ENCODE results near the gene LMNA.
"Not testable (repeated sequence)": the region's sequence is repeated elsewhere in the genome, so short reads cannot be mapped to it uniquely, and the experiment has no call there.

The LMNA gene

GRCh38 chr1:156114919-156115513 is 505 bp downstream of the LMNA start:
- H3K4me1 ChIP-seq (ENCODE audit: insufficient read depth, low read length): no peaks in the 10 kb centered on the region
- TF ChIP-seq EZH2 (IDR thresholded peaks at IDR 0.05; ENCODE audit: borderline replicate concordance, low read depth, low read length, severe bottlenecking): no peak
- TF ChIP-seq, protein P1, sequence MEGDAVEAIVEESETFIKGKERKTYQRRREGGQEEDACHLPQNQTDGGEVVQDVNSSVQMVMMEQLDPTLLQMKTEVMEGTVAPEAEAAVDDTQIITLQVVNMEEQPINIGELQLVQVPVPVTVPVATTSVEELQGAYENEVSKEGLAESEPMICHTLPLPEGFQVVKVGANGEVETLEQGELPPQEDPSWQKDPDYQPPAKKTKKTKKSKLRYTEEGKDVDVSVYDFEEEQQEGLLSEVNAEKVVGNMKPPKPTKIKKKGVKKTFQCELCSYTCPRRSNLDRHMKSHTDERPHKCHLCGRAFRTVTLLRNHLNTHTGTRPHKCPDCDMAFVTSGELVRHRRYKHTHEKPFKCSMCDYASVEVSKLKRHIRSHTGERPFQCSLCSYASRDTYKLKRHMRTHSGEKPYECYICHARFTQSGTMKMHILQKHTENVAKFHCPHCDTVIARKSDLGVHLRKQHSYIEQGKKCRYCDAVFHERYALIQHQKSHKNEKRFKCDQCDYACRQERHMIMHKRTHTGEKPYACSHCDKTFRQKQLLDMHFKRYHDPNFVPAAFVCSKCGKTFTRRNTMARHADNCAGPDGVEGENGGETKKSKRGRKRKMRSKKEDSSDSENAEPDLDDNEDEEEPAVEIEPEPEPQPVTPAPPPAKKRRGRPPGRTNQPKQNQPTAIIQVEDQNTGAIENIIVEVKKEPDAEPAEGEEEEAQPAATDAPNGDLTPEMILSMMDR (IDR thresholded peaks at IDR 0.05; ENCODE audit: borderline replicate concordance, extremely low read depth, low read length, poor library complexity, severe bottlenecking): no peak
- no peak overlapping the region for H3K27ac ChIP-seq (ENCODE audit: low read length)
- no peak overlapping the region for H3K4me2 ChIP-seq (ENCODE audit: insufficient read depth, low read length)
- peaks cover 6% of the 10 kb centered on the region; the same call in 1 of the 2 replicates for H4K20me1 ChIP-seq (ENCODE audit: insufficient read depth, low read length)
- DNase-seq: no peak
- H3K79me2 ChIP-seq (ENCODE audit: insufficient read depth, low read length): no peaks in the 10 kb centered on the region
- H3K27me3 ChIP-seq (ENCODE audit: insufficient read depth, low read length, poor library complexity): peaks cover 32% of the 10 kb centered on the region
- no peak overlapping the region for H3K9ac ChIP-seq (ENCODE audit: low read depth, low read length)
- H3K9me3 ChIP-seq (ENCODE audit: insufficient read depth, low read length, severe bottlenecking): no peaks in the 10 kb centered on the region
- no peak for ATAC-seq (ENCODE audit: insufficient read depth, low read depth)
- H3K36me3 ChIP-seq (ENCODE audit: insufficient read depth, low read length): no peaks in the 10 kb centered on the region
- H3K4me3 ChIP-seq (ENCODE audit: low read depth in 1 of 2, low read length in 2 of 2): no peak overlapping the region
- no peak overlapping the region for H2AFZ ChIP-seq (ENCODE audit: low read depth, low read length)

GRCh38 chr1:156115514-156116374 is 1.2 kb downstream of the LMNA start:
- H3K9me3 ChIP-seq (ENCODE audit: insufficient read depth, low read length, severe bottlenecking): no peaks in the 10 kb centered on the region
- H3K9ac ChIP-seq (ENCODE audit: low read depth, low read length): no peak overlapping the region
- H3K4me2 ChIP-seq (ENCODE audit: insufficient read depth, low read length): no peak overlapping the region
- no peak overlapping the region for H3K27ac ChIP-seq (ENCODE audit: low read length)
- H3K4me3 ChIP-seq (ENCODE audit: low read depth in 1 of 2, low read length in 2 of 2): no peak overlapping the region
- H3K27me3 ChIP-seq (ENCODE audit: insufficient read depth, low read length, poor library complexity): peaks cover 31% of the 10 kb centered on the region
- H4K20me1 ChIP-seq (ENCODE audit: insufficient read depth, low read length): peaks cover 6% of the 10 kb centered on the region; the same call in 1 of the 2 replicates
- no peaks in the 10 kb centered on the region for H3K79me2 ChIP-seq (ENCODE audit: insufficient read depth, low read length)
- no peaks in the 10 kb centered on the region for H3K36me3 ChIP-seq (ENCODE audit: insufficient read depth, low read length)
- TF ChIP-seq, protein P1 (IDR thresholded peaks at IDR 0.05; ENCODE audit: borderline replicate concordance, extremely low read depth, low read length, poor library complexity, severe bottlenecking): no peak
- no peak for TF ChIP-seq EZH2 (IDR thresholded peaks at IDR 0.05; ENCODE audit: borderline replicate concordance, low read depth, low read length, severe bottlenecking)
- H3K4me1 ChIP-seq (ENCODE audit: insufficient read depth, low read length): no peaks in the 10 kb centered on the region
- no peak overlapping the region for H2AFZ ChIP-seq (ENCODE audit: low read depth, low read length)
- ATAC-seq (ENCODE audit: insufficient read depth, low read depth) (no peak), DNase-seq (no peak)

DNA sequence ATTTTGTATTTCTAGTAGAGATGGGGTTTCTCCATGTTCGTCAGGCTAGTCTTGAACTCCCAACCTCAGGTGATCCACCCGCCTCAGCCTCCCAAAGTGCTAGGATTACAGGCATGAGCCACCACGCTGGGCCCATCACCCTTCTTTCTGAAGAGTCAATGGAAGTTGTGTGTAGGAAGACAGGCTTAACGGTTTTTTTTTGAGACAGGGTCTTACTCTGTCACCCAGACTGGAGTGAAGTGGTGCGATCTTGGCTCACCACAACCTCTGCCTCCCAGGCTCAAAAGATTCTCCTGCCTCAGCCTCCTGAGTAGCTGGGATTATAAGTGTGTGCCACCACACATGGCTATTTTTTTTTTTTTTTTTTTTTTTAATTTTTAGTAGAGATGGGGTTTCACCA is 2.2 kb downstream of the LMNA start:
- not testable (repeated sequence) for DNase-seq; H3K4me3 ChIP-seq (ENCODE audit: low read depth in 1 of 2, low read length in 2 of 2); H2AFZ ChIP-seq (ENCODE audit: low read depth, low read length); H3K36me3 ChIP-seq (ENCODE audit: insufficient read depth, low read length); H3K4me1 ChIP-seq (ENCODE audit: insufficient read depth, low read length); H3K9ac ChIP-seq (ENCODE audit: low read depth, low read length); H3K4me2 ChIP-seq (ENCODE audit: insufficient read depth, low read length); H4K20me1 ChIP-seq (ENCODE audit: insufficient read depth, low read length); ATAC-seq (ENCODE audit: insufficient read depth, low read depth); H3K79me2 ChIP-seq (ENCODE audit: insufficient read depth, low read length); H3K27ac ChIP-seq (ENCODE audit: low read length); H3K9me3 ChIP-seq (ENCODE audit: insufficient read depth, low read length, severe bottlenecking)
- peaks cover 23% of the 10 kb centered on the region for H3K27me3 ChIP-seq (ENCODE audit: insufficient read depth, low read length, poor library complexity)

Data from DND-41 (cell line).